Skeletal muscle cell (primary cell): ENCODE data around the gene PDE9A.

Experiments
- DNase-seq: peaks from one replicate; pipeline ENCODE4 v3.0.0-alpha.2; 2010; ENCODE audit warnings: low read depth
- H3K4me3 ChIP-seq: 2 replicates; pipeline ENCODE4 v1.5.1; 2011; ENCODE audit warnings: low read depth, mild to moderate bottlenecking, control low read depth, low read length, moderate library complexity

The PDE9A gene

DNA sequence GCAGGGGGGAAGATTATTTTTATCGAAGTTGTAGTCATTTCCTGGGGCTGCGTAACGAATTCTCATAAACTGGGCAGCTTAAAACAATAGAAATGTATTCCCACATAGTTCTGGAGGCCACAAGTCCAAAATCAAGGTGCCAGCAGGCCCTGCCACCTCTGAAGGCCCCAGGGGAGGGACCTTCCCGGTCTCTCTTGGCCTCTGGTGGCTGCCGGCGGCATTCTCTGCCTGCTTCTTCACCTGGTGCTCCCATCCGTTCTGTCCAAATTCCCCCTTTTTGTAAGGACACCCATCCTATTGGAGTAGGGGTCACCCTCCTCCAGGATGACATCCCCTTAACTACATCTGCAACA lies 92.8 kb downstream of the PDE9A start:
- no peak overlapping the region for H3K4me3 ChIP-seq

DNA sequence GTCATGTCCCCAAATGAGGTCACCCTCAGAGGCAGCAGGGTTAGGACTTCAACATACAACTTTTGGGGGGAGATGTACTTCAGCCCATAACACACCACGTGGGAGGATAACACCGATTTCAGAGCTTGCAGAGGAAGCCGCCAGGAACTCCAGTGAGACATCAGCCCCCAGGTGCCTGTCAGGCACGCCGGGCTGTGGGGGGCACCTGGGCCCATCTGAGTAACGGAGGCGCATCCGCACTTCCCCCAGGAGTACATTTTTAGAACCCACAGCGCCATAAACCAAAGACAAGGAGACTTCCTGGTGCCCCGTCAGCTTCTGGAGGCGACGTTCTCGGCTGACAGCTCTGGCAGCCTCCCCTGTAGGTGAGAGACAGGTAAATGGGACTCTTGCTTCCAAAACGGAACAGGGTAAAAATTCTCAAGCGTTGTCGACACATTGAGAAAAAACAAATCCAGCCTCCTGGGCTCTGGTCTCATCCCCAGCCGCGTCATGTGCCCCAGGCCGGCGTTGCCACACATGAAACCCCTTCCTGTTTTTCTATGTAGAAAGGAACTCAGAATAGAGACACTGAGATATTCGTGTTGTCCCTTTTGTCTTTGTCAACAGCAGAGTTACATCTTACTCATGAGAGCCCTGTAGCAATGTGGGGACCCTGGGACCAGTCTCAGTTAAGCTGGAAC lies 93.3 kb downstream of the PDE9A start:
- no peak overlapping the region for H3K4me3 ChIP-seq
- no peak for DNase-seq

More for the DNA sequence above, 92.8 kb downstream of the PDE9A start:
- no peak for DNase-seq

DNA sequence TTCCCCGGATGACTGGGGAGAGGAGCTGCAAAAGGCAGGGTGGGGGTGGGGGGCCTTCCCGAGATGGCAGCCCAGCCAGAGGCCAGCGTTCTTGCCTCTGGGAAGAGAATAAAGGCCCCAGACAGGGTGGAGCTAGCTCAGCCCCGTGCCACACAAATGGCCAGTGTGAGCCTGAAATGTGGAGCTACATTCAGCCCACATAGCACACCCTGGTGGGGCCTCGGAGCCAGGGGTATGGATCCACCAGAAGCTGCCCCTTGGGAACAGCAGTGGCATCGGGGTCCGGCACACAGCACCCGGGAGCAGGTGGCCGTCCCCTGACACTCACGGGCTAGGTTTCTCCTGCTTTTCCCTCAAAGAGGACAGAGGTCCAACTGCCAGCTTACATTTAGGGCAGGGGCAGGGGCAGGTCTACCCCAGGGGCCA lies 93.9 kb downstream of the PDE9A start:
- H3K4me3 ChIP-seq, result no peak overlapping the region
- no peak for DNase-seq

DNA sequence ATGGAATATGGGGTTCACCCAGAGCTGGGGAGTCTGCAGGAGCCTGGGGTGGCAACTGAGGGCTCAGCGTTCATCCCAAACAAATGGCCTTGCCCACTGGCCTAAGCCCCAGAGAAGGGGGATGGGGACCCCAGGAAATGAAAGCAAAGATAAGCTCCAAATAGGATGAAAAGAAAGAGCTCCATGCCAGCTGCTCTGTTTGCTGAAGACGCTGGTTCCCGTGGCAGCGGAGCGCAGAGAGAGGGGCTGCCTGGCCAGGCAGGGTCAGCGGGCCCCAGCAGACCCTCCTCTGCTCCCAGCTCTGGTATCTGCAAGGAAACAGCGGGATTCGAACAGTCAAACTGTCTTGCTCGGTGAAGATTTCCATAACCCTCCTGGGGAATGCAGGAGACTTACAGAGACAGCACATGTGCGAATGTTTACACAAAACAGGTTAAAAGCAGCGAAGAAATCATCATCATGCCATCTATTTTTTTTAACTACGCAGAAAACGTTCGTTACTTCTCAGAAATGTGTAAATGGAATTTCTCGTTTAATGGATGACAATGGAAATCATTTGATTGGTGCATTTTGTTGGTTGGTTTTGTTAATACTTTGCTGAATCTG lies 94.4 kb downstream of the PDE9A start:
- no peak for DNase-seq
- H3K4me3 ChIP-seq, result no peak overlapping the region

DNA sequence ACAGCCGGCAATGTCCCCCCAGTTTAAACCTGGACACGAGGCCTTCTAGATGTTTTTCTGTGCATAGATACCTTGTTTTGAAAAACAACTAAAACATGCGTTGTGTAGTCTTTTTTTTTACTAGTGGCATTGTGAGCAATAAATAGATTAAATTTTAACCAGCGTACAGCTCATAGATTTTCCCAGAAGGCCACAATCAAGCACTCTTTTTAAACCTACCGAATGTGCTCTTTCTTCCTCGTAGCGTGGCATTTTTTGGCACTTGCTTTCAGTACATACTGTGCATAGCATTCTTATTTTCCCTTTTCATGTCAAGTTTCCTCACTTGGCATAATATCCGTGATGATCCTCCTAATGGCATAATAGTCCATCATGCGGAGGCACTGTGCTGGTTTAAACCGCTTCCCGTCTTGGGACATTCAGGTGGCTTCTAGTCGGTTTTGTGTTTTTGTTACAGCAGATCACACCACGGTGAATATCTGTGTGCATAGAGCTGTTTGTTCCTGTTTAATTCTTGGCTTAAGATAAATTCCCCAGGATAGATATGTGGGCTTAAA lies 95.3 kb downstream of the PDE9A start:
- DNase-seq, result no peak
- H3K4me3 ChIP-seq, result no peak overlapping the region

DNA sequence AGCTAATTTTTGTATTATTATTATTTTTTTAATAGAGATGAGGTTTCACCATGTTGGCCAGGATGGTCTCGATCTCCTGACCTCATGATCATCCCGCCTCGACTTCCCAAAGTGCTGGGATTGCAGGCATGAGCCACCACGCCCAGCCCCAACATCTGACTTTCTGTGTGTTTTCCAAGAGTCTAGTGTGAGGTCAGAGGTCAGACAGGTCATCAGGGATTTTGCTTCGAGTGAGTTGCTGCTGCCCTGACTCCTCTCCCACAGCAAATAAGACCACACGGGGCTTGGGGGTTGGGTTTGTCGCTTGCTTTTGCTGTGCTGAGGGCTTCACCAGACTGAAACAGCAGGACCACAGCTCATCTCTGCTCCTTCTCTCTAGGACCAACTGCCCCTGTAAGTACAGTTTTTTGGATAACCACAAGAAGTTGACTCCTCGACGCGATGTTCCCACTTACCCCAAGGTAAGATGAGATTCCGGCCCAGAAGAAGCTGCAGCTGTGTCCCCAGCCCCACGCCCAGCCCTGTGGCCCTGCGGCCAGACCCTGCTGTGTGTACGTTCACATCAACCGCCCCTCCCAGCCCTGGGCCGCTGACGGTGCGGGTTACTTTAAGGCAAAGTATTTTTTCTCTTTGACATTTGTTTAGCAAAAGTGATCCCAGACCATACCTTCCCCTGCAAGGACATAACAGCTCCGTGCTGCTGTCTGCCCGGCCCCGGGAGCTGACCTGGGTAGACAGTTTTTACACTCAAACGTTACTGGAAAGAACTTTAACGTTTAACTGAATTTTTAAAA lies 97.5 kb downstream of the PDE9A start:
- no peak overlapping the region for H3K4me3 ChIP-seq
- DNase-seq, result no peak

DNA sequence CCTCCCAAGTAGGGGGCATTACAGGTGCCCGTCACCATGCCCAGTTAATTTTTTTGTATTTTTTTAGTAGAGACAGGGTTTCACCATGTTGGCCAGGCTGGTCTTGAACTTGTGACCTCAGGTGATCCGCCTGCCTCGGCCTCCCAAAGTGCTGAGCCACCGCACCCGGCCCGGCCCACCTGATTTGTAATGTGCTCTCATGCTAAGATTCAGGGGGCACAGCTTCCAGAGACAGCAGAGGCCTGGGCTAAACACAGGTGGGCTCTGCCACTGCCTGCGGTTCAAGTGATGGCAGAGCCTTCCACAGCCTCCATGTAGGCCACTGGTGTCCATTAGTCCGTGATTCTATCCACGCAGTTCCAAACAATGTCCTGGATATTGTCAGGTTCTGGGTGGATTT lies 98.4 kb downstream of the PDE9A start:
- no peak overlapping the region for H3K4me3 ChIP-seq
- no peak for DNase-seq

DNA sequence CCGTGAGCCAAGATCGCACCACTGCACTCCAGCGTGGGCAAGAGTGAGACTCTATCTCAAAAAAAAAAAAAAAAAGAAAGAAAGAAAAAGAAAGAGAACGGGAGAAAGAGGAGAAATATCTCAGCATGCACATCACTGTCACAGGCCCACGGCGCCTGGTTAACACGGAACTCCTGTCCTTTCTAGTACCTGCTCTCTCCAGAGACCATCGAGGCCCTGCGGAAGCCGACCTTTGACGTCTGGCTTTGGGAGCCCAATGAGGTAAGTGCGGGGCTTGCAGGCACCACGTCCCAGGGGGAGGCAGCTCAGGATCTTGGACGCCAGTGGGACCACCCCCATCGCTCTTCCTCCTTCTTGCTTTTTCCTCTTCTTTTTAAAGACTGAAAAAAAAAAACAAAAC lies 100.4 kb downstream of the PDE9A start:
- H3K4me3 ChIP-seq, result no peak overlapping the region
- no peak for DNase-seq

DNA sequence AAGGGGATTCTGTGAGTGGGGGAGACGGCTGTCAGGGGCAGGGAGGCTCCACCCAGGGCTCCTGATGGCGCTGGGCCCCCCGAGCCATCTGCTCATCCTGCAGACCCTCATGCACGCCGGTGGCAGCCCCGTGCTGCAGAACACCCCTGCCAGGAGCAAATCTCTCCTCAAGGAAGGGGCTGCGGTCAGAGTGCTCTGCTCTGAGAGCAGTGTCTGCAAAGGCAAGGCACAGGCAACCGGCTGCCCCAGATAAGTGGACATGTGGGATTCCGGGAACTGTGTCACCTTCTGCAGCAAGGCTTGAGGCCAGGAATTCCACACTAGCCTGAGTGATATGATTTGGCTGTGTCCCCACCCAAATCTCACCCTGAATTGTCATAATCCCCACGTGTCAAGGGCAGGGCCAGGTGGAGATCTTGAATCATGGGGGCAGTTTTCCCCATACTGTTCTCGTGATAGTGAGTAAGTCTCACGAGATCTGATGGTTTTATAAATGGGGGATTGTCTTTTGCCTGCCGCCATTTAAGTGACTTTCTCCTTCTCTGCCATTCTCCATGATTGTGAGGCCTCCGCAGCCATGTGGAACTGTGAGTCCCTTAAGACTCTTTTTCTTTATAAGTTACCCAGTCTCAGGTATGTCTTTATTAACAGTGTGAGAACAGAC lies 101.0 kb downstream of the PDE9A start:
- no peak for DNase-seq
- no peak overlapping the region for H3K4me3 ChIP-seq

DNA sequence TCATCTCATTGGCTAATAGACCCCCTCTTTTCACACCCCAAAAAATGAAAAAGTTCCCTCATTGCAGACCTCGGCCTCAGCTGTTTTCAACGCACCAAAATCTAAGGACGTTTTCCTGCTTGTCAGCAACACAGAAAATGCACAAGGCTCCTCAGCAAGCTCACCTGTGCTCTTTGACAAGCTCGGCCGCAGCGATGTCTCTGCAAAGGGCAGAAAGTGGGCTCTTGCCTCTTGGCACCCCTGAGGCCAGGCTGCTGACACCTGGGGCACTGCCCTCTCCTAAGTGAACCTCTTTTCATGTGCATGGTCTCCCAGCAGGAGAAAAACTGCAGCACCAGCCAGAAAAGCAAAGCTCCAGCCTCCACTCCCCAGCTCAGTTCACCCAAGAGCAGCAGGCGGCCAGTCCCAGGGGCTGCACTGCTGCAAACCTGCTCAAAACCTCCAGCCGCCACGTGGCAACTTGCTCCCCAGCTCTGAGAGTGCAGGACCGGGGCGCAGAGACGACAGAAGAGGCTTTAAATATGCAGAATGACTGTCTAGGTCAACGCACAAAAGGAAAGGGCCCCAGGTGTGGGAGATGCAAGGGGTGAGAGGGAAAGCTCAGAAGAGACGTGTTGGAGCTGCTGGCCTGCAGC lies 101.7 kb downstream of the PDE9A start:
- no peak overlapping the region for H3K4me3 ChIP-seq

DNA sequence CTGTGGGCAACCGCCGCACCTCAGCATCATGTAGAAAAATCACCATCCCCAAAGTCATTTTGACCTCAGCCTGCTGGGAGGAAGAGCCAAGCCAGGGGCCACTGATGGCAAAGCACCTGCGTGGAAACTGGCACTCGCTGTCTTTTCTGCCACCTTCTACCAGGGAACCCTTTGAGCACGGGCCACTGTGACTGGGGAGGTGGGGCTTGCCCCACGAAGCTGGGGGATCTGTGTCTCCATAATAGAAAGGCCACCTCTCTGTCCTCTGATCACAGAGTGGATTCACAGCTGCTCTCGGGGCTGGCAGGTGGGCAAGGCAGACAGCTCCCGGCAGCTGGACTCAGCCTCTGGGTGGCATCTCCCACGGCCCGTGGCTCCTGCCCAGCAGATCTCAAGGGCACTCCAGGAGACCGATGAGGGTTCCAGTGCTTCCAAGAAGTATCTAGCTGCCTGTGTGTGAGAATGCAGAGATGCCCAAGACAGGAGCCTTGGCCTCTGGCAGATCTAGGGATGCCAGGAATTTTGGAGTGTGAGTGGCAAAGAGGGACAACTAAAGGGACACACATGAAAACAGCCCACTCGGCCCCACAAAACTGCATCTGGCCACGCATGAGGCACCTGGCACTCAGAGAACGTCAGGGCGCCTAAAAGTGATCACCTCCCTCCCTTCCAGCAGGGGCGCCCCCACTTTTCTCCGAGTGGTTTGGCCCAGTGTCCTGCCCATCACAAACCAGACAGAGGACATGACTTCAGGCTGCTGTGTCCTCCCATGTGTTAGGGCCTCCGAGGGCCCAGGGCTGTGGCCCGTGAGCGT lies 102.6 kb downstream of the PDE9A start:
- DNase-seq, result no peak
- no peak overlapping the region for H3K4me3 ChIP-seq

More for the DNA sequence above, 101.7 kb downstream of the PDE9A start:
- DNase-seq, result no peak

DNA sequence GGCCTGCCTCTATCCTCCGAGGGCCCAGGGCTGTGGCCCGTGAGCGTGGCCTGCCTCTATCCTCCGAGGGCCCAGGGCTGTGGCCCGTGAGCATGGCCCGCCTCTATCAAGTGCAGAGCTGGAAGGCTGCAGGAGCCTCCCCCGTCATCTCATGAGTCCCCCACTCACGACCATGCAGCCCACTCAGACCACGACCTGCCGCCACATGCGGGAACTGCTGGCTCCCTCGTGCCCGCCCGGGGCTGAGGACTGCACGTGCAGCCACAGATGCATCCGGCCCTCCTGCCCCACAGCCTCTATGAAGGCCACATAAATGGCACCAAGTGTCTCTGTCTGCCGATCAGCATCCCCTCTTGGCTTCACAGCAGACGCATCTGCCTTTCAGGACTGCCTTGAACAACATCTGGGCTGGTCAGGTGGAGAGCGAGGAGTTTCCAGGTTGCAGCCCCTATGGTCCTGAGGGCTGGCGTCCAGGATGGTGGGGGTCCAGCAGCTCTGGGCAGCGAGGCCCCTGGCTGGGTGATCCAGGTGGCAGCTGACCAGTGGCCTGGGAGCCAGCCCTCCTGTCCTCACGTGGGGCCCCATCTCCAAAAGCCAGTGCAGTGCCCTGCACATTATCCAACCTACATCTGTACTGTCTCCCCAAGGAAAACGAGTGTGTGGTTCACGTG lies 103.3 kb downstream of the PDE9A start:
- no peak for DNase-seq

DNA sequence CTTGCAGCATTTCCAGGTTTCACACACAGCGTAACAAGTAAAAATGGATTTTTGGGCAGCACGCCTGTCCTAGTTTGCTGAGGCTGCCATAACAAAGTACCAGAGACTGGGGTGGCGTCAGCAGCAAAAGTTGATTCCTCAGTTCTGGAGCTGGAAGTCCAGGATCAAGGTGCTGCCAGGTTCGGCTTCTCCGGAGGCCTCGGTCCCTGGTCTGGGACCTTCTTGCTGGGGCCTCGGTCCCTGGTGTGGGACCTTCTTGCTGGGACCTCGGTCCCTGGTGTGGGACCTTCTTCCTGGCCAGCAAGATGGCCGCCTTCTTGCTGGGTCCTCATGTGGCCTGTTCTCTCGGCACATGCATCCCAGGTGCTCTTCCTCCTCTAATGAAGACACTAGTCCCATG lies 104.0 kb downstream of the PDE9A start:
- no peak overlapping the region for H3K4me3 ChIP-seq
- DNase-seq, result no peak

More for the DNA sequence above, 103.3 kb downstream of the PDE9A start:
- no peak overlapping the region for H3K4me3 ChIP-seq

DNA sequence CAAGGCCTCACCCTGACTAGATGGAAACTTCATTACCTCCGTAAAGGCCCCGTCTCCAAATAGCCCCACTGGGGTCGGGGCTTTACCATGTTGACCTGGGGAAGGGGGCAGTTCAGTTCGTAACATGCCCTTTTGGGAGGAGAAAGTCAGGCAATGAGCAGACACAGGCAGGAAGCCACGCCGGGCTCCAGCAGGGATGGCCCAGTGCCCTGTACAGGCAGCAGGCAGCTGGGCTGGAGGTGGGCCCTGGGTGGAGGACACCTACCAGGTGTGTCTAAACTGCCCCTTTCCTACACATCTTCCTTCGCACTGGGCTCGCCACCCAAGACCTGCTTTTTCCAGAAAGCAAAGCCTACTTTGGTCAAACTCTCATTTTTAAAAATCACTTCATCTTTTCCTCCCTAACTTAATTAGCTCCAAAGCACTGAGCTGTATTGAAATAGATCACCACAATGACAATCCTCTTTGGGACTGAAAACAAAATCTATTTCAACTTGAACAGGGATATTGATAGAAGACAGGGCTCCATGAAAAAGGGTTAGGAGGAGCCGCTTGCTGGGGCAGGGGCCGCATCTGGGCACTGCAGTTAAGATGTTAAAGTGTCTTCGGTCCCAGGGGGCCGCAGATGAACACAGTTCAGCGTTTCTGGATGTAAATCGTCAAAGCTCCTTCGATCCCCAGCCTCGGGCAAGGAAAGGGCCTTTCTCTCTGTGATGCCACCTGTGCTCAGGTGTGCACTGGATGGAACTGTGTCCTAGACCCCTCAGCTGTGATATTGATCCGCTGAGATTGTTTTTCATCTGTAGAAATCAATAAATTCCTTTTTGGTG lies 104.6 kb downstream of the PDE9A start:
- no peak overlapping the region for H3K4me3 ChIP-seq
- DNase-seq, result no peak

DNA sequence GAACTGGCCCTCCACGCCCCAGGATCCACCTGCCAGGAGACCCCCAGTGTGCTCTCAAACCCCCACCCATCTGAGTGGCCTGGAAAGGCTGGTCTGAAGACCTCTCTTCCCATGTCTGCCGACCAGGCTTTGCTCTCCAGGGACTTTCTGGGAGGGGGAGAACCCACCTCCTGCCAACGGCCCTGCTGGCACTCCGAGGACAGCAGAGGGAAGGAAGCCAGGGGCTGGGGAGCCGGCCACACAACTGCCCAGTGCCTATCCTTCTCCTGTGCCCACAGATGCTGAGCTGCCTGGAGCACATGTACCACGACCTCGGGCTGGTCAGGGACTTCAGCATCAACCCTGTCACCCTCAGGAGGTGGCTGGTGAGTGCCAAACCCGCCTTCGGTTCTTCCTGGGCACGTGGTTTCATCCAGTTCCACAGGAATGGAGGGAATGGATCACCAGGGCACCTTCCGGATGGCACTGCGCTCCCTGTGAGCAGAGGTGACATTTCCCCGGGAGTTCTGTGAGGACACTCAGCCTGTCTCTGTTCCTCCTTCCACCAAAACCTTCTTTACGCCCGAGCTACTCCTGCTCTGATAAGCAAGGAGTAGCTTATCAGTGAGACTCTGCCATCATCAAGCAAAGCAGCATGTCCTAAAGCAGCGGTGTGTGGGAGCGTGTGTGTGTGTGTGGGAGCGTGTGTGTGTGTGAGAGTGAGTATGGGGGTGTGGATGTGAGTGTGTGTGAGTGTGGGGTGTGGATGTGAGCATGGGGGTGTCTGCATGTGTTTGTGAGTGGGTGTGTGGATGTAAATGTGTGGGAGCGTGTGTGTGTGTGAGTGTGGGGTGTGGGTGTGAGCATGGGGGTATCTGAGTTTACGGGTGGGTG lies 105.5 kb downstream of the PDE9A start:
- H3K4me3 ChIP-seq, result no peak overlapping the region
- no peak for DNase-seq

DNA sequence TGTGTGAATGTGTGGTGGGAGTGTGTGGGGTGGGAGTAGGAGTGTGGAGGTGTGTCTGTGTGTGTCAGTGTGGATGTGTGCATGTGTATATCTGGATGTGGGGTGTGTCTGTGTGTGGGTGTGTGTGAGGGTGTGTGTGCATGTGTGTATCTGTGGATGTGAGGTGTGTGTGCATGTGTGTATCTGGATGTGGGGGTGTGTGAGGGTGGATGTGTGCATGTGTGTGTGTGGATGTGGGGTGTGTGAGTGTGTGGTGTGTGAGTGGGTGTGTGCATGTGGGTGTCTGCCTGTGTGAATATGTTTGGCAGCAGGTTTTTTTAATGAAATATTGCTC lies 106.1 kb downstream of the PDE9A start:
- H3K4me3 ChIP-seq, result no peak overlapping the region
- DNase-seq, result no peak
